HG03039 (cell line): ENCODE results near the gene MYLK.
"Not testable (repeated sequence)": the region's sequence is repeated elsewhere in the genome, so short reads cannot be mapped to it uniquely, and the experiment has no call there.

ENCODE experiments used
- ATAC-seq: cut with Tn5 transposase; IDR thresholded peaks from one replicate; pipeline ENCODE4 v1.9.1; 2021; ENCODE audit warnings: mild to moderate bottlenecking, moderate library complexity; ENCODE audit not compliant: unreplicated experiment

MYLK gene

GRCh38 chr3:123728014-123728413 is 156.1 kb downstream of the MYLK start:
- no peak for ATAC-seq

DNA sequence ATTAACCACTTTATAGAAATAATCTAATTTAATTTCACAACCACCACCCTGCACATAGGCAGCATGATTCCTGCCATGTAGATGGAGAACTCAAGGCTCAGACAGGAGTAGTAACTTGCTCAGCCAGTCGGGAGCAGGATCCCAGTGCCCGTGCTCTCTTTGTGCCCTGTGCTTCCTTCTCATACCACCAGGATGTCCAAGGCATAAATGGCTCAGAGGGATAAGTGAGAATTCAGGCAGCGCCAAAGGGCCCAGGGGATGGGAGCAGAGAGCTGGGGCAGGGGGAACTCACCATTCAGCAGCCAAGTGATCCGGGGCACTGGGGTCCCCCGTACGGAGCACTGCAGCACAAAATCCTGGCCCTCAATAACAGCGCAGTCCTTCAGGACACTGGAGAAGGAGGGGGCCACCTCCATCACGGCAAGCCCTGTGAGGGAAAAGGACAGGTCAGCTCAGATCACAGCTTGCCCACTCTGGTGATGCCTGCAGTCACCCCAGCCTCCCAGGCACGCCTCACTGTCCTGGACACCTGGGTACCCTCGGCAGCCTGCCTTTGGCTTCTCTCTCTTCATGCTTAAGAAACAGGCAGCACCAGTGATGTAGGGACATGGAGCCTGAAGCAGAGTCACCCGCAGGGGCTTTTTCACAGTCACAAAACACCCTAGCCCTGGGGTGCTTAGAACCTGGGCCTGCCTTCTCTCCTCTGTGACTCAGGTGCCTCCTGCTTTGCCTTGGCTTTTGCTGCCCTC is 158.3 kb downstream of the MYLK start:
- no peak for ATAC-seq

- ATAC-seq: no peak
Observed at GRCh38 chr3:123724306-123724705, 159.8 kb downstream of the MYLK start.

DNA sequence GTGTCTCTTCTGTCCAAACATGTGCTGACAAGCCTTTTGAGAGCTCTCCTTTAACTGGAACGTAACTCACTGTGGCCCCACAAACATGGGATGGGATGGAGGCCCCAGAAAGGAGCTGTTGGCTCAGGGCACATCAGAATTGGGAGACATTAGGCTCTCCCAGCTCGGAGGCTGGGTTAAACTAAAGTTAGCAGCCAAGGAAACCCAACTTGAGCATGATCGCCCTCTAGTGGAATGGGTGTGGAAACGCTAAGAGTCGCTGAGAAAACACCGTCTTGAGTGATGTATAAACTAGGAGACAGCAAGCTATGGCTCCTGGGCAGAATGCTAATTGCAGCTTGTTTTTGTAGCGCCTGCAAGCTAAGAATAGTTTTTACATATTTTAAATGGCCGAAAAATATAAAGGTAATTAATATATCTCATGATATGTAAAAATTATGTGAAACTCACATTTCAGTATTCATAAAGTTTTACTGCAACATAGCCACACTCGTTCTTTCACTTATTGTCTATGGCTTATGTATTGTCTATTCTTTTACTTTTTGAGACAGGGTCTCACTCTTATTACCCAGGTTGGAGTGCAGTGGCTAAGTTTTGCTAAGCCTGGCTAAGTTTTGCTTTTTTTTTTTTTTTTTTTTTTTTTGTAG is 160.5 kb downstream of the MYLK start:
- no peak for ATAC-seq

GRCh38 chr3:123723070-123723469 is 161.1 kb downstream of the MYLK start:
- no peak for ATAC-seq

GRCh38 chr3:123722456-123722855 is 161.7 kb downstream of the MYLK start:
- no peak for ATAC-seq

DNA sequence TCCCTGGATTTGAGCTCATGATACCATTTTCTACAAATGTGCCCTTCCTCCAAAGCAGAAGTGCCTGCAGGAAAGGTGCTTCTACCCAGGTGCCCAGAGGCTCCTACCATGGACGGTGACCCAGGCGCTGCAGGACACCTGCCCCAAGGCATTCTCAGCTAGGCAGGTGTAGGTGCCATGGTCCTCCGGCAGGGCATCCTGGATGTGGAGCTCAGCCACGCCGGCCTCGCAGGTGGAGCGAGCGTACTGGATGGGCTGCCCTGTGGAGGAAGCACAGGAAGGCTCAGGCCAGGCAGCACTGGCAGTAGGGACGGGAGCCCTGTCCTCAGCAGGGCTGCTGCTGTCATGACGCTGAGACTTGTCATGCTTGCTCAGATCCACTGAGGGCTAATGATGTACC is 162.1 kb downstream of the MYLK start:
- ATAC-seq: no peak

DNA sequence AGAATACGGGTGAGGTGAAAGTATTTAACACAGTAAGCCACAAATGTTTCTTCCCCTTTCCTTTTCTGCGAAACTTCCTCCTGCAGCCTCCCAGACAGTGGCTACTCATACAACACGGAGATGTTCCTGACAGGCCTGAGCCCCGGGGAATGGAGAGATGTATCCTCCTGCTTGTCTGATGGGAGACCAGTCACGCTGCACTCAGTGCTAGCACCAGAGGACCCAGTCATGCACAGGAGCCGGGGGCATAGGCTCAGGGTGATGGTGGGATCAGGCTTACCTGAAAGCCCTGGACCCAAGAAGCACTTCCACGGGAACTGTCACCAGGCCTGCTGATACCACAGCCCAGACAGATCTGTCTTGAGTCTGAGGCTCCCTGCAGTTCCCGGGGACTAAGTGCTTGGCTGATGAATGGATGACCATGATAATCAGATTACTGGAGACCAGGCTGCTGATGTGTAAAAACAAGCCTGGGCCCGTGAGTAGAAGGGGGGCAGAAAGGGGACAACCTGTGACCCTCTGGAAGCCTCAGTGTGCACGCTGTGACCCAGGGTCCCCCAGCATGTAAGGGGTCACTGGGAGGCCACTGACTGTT is 162.9 kb downstream of the MYLK start:
- not testable (repeated sequence) for ATAC-seq

- ATAC-seq: no peak
Observed at GRCh38 chr3:123720638-123721037, 163.5 kb downstream of the MYLK start.

- no peak for ATAC-seq
Observed at GRCh38 chr3:123719862-123720453, 164.2 kb downstream of the MYLK start.

- ATAC-seq: not testable (repeated sequence)
Observed at GRCh38 chr3:123719061-123719756, 164.9 kb downstream of the MYLK start.

GRCh38 chr3:123718108-123718507 is 166.0 kb downstream of the MYLK start:
- ATAC-seq: no peak

DNA sequence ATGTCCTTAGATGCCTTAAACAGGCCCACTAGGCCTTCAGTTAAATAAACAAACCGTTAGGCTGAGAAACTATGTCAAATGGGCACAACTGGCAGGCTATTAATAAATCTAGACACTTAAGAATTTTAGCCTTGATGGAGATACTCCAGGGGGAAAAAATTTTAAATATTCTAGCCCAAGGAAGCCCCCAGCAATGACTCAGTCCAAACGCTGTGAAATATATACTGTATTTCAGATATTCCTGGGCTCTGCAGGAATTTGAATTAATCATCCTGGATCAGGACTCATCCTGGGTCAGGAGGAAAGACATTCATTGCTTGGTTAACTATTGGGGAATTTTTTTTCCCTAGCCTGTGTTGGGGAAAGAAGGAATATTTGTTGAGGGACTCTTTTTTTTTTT is 166.7 kb downstream of the MYLK start:
- ATAC-seq: not testable (repeated sequence)

GRCh38 chr3:123716411-123716810 is 167.7 kb downstream of the MYLK start:
- no peak for ATAC-seq

GRCh38 chr3:123713211-123713610 is 170.9 kb downstream of the MYLK start:
- no peak for ATAC-seq

- ATAC-seq: no peak
Observed at GRCh38 chr3:123712077-123712860, 171.9 kb downstream of the MYLK start.

- no peak for ATAC-seq
Observed at GRCh38 chr3:123711356-123711755, 172.8 kb downstream of the MYLK start.

GRCh38 chr3:123708531-123708930 is 175.6 kb downstream of the MYLK start:
- ATAC-seq: no peak

GRCh38 chr3:123707641-123708040 is 176.5 kb downstream of the MYLK start:
- ATAC-seq: not testable (repeated sequence)

GRCh38 chr3:123706871-123707270 is 177.3 kb downstream of the MYLK start:
- ATAC-seq: no peak
